Liver (tissue), 9 donors: ENCODE data around the gene RARRES2. TPM values are rescaled to one million over a fixed set of nuclear protein-coding genes. Genes with fewer than 3 reads are reported as not detected.
A peak's percentile ranks its signal among the peaks of the same experiment; 100 is the strongest.

ENCODE experiments used
- DNase-seq: peaks from one replicate; pipeline ENCODE4 v3.0.0-alpha.2; 2017; ENCODE audit warnings: low spot score
- H3K27ac ChIP-seq, 2 donors: one replicate each; pipeline ENCODE4 v1.7.0; 2013; ENCODE audit warnings: inconsistent platforms in 2 of 2, low read length in 2 of 2, control low read depth in 1 of 2, low read depth in 1 of 2, mild to moderate bottlenecking in 1 of 2
- H3K27me3 ChIP-seq, 4 donors: one replicate each; pipeline versions ENCODE4 v1.6.1 to v1.7.0; 2013; ENCODE audit warnings: low read length in 3 of 4, inconsistent platforms in 1 of 4, mild to moderate bottlenecking in 1 of 4, moderate library complexity in 1 of 4; ENCODE audit not compliant: control insufficient read depth in 4 of 4, insufficient read depth in 4 of 4
- H3K36me3 ChIP-seq, 4 donors: one replicate each; pipeline versions ENCODE4 v1.6.1 to v1.7.0; 2013; ENCODE audit warnings: low read length in 3 of 4, mild to moderate bottlenecking in 3 of 4, low read depth in 1 of 4, moderate library complexity in 1 of 4; ENCODE audit not compliant: control insufficient read depth in 4 of 4, insufficient read depth in 3 of 4
- H3K4me1 ChIP-seq, 4 donors: one replicate each; pipeline versions ENCODE4 v1.6.1 to v1.7.0; 2013; ENCODE audit warnings: low read length in 3 of 4, mild to moderate bottlenecking in 3 of 4, moderate library complexity in 1 of 4; ENCODE audit not compliant: control insufficient read depth in 4 of 4, insufficient read depth in 4 of 4
- H3K4me3 ChIP-seq, 3 donors: one replicate each; pipeline versions ENCODE4 v1.6.1 to v1.7.0; 2013; ENCODE audit warnings: low read length in 3 of 3, control low read depth in 1 of 3, low read depth in 1 of 3, mild to moderate bottlenecking in 1 of 3
- H3K9ac ChIP-seq, 2 donors: one replicate each; pipeline ENCODE4 v1.7.0; 2013; ENCODE audit warnings: low read length in 2 of 2, mild to moderate bottlenecking in 2 of 2, moderate library complexity in 2 of 2, control low read depth in 1 of 2, low read depth in 1 of 2
- H3K9me3 ChIP-seq, 4 donors: one replicate each; pipeline versions ENCODE4 v1.6.1 to v1.7.0; 2013; ENCODE audit warnings: low read length in 3 of 4; ENCODE audit not compliant: control insufficient read depth in 4 of 4
- EGR1 ChIP-seq, 2 donors: IDR thresholded peaks; 2 replicates each; pipeline ENCODE4 v1.6.1; 2016 to 2018; ENCODE audit warnings: antibody characterized with exemption in 2 of 2, low read depth in 2 of 2
- FOXA2 ChIP-seq: IDR thresholded peaks from 2 replicates; pipeline ENCODE4 v1.6.1; 2016; ENCODE audit warnings: antibody characterized with exemption
- HNF4G ChIP-seq: IDR thresholded peaks from 2 replicates; pipeline ENCODE4 v1.6.1; 2016; ENCODE audit warnings: antibody characterized with exemption
- MAX ChIP-seq: IDR thresholded peaks from 2 replicates; pipeline ENCODE4 v1.6.1; 2016; ENCODE audit warnings: antibody characterized with exemption
- NR2F2 ChIP-seq: IDR thresholded peaks from 2 replicates; pipeline ENCODE4 v1.6.1; 2016; ENCODE audit warnings: antibody characterized with exemption
- RAD21 ChIP-seq, 2 donors: IDR thresholded peaks; 2 replicates each; pipeline ENCODE4 v1.6.1; 2016; ENCODE audit warnings: antibody characterized with exemption in 2 of 2, mild to moderate bottlenecking in 2 of 2
- REST ChIP-seq: IDR thresholded peaks from 2 replicates; pipeline ENCODE4 v1.6.1; 2016; ENCODE audit warnings: antibody characterized with exemption, mild to moderate bottlenecking
- RXRA ChIP-seq, 2 donors: IDR thresholded peaks; 2 replicates each; pipeline ENCODE4 v1.6.1; 2017 to 2018; ENCODE audit warnings: antibody characterized with exemption in 2 of 2, mild to moderate bottlenecking in 1 of 2
- SP1 ChIP-seq: IDR thresholded peaks from 2 replicates; pipeline ENCODE4 v1.6.1; 2018; ENCODE audit warnings: antibody characterized with exemption, mild to moderate bottlenecking
- TAF1 ChIP-seq: conservative IDR thresholded peaks from 2 replicates; pipeline ENCODE4 v1.6.1; 2016; ENCODE audit warnings: antibody characterized with exemption, mild to moderate bottlenecking
- ZBTB33 ChIP-seq: IDR thresholded peaks from 2 replicates; pipeline ENCODE4 v1.6.1; 2016; ENCODE audit warnings: antibody characterized with exemption
- WGBS: extraction: QIAGEN DNeasy Blood & Tissue Kit; methylation state at CpG from one replicate; pipeline ENCODE4 v1.1.7; 2013; 5-methylcytosine and 5-hydroxymethylcytosine counted together
- polyA plus RNA-seq, 2 donors: library from polyadenylated mRNA; stranded (reverse) in 1 of 2; unstranded in 1 of 2; fragments of 200-250 nt in 1 of 2; fragments of >200 nt in 1 of 2; fragmentation: Nextera tagmentation in 1 of 2; extraction: Ambion mirVana in 1 of 2; gene quantifications; one replicate each; pipeline versions ENCODE4 v1.2.1 to v1.2.3, GENCODE V29; 2013 to 2015
- total RNA-seq, 2 donors: library from RNA; depleted of rRNA; stranded (reverse); fragments of >200 nt; gene quantifications; one replicate each; pipeline ENCODE4 v1.2.3, GENCODE V29; 2014
- donor health status: healthy.
- donor health status: healthy.
- donor health status: healthy.
- donor health status: healthy.
- donor health status: healthy.

RARRES2 gene
- total and polyA plus RNA-seq, 4 donors, result 149 to 1,915 (median 842) TPM

- no peak for TF ChIP-seq EGR1 (IDR thresholded peaks at IDR 0.05; ENCODE audit: low read depth in 2 of 2)
- no peak for TF ChIP-seq FOXA2
- no peak for TF ChIP-seq RAD21 (IDR thresholded peaks at IDR 0.05)
- TF ChIP-seq ZBTB33, result no peak
- no peak for TF ChIP-seq SP1
- no peak for TF ChIP-seq MAX
- TF ChIP-seq NR2F2, result no peak
- no peak for TF ChIP-seq HNF4G
Measured at GRCh38 chr7:150338166-150338829, 3.1 kb downstream of the RARRES2 start (continued).

- 63% methylated on average over 6 of the region's 6 CpGs for WGBS
Measured at GRCh38 chr7:150337659-150338081, 3.8 kb downstream of the RARRES2 start.

GRCh38 chr7:150337179-150337578 is 4.2 kb downstream of the RARRES2 start:
- Histone ChIP-seq H3K36me3 (peaks cover 0 to 7% (median 1%) of the 10 kb centered on the region in 4 donors), H3K4me3 (no peak overlapping the region), H3K27ac (peak overlapping the region; percentile 1 to 22), H3K27me3 (no peaks in the 10 kb centered on the region), H3K9me3 (no peaks in the 10 kb centered on the region), H3K4me1 (peaks cover 23 to 65% (median 60%) of the 10 kb centered on the region in 4 donors), H3K9ac (no peak overlapping the region)
- WGBS, result 40% methylated on average over 18 of the region's 18 CpGs
- no peak for DNase-seq
- TF ChIP-seq RXRA (IDR thresholded peaks at IDR 0.05) (peak in 1 of 2 donors; percentile 17), REST (peak; percentile 52), TAF1 (no peak)

More at GRCh38 chr7:150337659-150338081, 3.8 kb downstream of the RARRES2 start:
- Histone ChIP-seq H3K4me1 (peaks cover 24 to 70% (median 65%) of the 10 kb centered on the region in 4 donors), H3K36me3 (peaks cover 0 to 7% (median 1%) of the 10 kb centered on the region in 4 donors), H3K27me3 (no peaks in the 10 kb centered on the region), H3K9ac (no peak overlapping the region), H3K9me3 (no peaks in the 10 kb centered on the region), H3K27ac (peak overlapping the region in 1 of 2 donors; percentile 22), H3K4me3 (no peak overlapping the region)
- no peak for TF ChIP-seq HNF4G
- TF ChIP-seq FOXA2, result no peak
- no peak for DNase-seq
